GM12878 (cell line): ENCODE data around the gene NRSN2. TPM values are rescaled to one million over a fixed set of nuclear protein-coding genes. Genes with fewer than 3 reads are reported as not detected.

Experiments
- CHD2 ChIP-seq: IDR thresholded peaks from 2 replicates; pipeline ENCODE4 v1.6.1; 2011; ENCODE audit warnings: low read depth, low read length, improper control_type of control experiment, borderline replicate concordance
- IRF3 ChIP-seq: fragments of 450-650 bp; IDR thresholded peaks from 2 replicates; pipeline ENCODE4 v1.6.1; 2014; ENCODE audit warnings: mild to moderate bottlenecking
- MTA2 ChIP-seq: fragments of 450-650 bp; IDR thresholded peaks from 2 replicates; pipeline ENCODE4 v1.6.1; 2016; ENCODE audit warnings: low read depth, mild to moderate bottlenecking, moderate library complexity
- NFYB ChIP-seq: IDR thresholded peaks from 2 replicates; pipeline ENCODE4 v1.6.1; 2011; ENCODE audit warnings: low read depth, mild to moderate bottlenecking, low read length, improper control_type of control experiment, moderate library complexity; ENCODE audit not compliant: insufficient read depth
- SIX5 ChIP-seq: IDR thresholded peaks from 2 replicates; pipeline ENCODE4 v1.6.1; 2011; ENCODE audit warnings: mild to moderate bottlenecking, low read depth, low read length, moderate library complexity; ENCODE audit not compliant: severe bottlenecking
- ZZZ3 ChIP-seq: IDR thresholded peaks from 2 replicates; pipeline ENCODE4 v1.6.1; 2011; ENCODE audit warnings: low read depth; ENCODE audit not compliant: control insufficient read depth, insufficient read length
- polyA plus RNA-seq, 11 experiments: library from polyadenylated mRNA; depleted of rRNA in 4 of 11; unstranded in 6 of 11; stranded (reverse) in 5 of 11; fragments of >200 nt; fragmentation: Nextera tagmentation in 4 of 11; fragmentation: Illumina TruSeq in 1 of 11; extraction: Ambion mirVana in 4 of 11; extraction: Trizol in 1 of 11; gene quantifications; 1 replicate in 1 of 11; 2 replicates in 10 of 11; pipeline versions ENCODE4 v1.2.1 to v1.2.3, GENCODE V29; 2011 to 2016; ENCODE audit warnings: inconsistent platforms in 2 of 11, missing spikeins in 2 of 11, low read depth in 1 of 11
- total RNA-seq, 4 experiments: library from RNA; depleted of rRNA in 3 of 4; stranded (reverse); fragments of >200 nt in 3 of 4; fragmentation: Illumina TruSeq in 1 of 4; extraction: Trizol in 1 of 4; gene quantifications; 2 replicates each; pipeline versions ENCODE4 v1.2.1 to v1.2.3, GENCODE V29; 2013 to 2021
- TF ChIP-seq, protein P1 (sequence below): fragments of 450-650 bp; IDR thresholded peaks from 2 replicates; pipeline ENCODE4 v1.6.1; 2017; ENCODE audit warnings: mild to moderate bottlenecking, moderate library complexity

Gene NRSN2
- total and polyA plus RNA-seq, 10 of the 15 experiments (the other 5 are each of a cell fraction or from before 2014, with no cell fraction given), result 6.2 to 32.4 (median 13.0) TPM

- TF ChIP-seq, protein P1, sequence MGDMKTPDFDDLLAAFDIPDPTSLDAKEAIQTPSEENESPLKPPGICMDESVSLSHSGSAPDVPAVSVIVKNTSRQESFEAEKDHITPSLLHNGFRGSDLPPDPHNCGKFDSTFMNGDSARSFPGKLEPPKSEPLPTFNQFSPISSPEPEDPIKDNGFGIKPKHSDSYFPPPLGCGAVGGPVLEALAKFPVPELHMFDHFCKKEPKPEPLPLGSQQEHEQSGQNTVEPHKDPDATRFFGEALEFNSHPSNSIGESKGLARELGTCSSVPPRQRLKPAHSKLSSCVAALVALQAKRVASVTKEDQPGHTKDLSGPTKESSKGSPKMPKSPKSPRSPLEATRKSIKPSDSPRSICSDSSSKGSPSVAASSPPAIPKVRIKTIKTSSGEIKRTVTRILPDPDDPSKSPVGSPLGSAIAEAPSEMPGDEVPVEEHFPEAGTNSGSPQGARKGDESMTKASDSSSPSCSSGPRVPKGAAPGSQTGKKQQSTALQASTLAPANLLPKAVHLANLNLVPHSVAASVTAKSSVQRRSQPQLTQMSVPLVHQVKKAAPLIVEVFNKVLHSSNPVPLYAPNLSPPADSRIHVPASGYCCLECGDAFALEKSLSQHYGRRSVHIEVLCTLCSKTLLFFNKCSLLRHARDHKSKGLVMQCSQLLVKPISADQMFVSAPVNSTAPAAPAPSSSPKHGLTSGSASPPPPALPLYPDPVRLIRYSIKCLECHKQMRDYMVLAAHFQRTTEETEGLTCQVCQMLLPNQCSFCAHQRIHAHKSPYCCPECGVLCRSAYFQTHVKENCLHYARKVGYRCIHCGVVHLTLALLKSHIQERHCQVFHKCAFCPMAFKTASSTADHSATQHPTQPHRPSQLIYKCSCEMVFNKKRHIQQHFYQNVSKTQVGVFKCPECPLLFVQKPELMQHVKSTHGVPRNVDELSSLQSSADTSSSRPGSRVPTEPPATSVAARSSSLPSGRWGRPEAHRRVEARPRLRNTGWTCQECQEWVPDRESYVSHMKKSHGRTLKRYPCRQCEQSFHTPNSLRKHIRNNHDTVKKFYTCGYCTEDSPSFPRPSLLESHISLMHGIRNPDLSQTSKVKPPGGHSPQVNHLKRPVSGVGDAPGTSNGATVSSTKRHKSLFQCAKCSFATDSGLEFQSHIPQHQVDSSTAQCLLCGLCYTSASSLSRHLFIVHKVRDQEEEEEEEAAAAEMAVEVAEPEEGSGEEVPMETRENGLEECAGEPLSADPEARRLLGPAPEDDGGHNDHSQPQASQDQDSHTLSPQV, result no peak
- TF ChIP-seq ZZZ3 (no peak), SIX5 (no peak), IRF3 (no peak), MTA2 (no peak), NFYB (no peak), CHD2 (no peak)
Measured at GRCh38 chr20:387520-387919, 40.6 kb downstream of the NRSN2 start (continued).
